Brain microvascular endothelial cell (primary cell): Measurements from ENCODE around the gene ASIC3.

Experiments used
- DNase-seq: peaks from one replicate; pipeline ENCODE4 v3.0.0-alpha.2; 2020
- H3K27ac ChIP-seq: fragments of 250-450 bp; sonication (Bioruptor Pico); 2 replicates; pipeline ENCODE4 v1.5.1; 2020; ENCODE audit warnings: mild to moderate bottlenecking, moderate library complexity
- H3K27me3 ChIP-seq: fragments of 250-450 bp; sonication (Bioruptor Pico); replicated peaks from 2 replicates; pipeline ENCODE4 v1.5.1; 2020; ENCODE audit warnings: mild to moderate bottlenecking
- H3K36me3 ChIP-seq: fragments of 250-450 bp; sonication (Bioruptor Pico); replicated peaks from 2 replicates; pipeline ENCODE4 v1.5.1; 2020; ENCODE audit warnings: mild to moderate bottlenecking
- H3K4me3 ChIP-seq: 2 replicates; pipeline ENCODE4 v1.5.1; 2011; ENCODE audit warnings: low read depth, mild to moderate bottlenecking, control low read depth, low read length, moderate library complexity
- in situ Hi-C: cut with HindIII; loops from 2 replicates; pipeline ENCODE4 v1.10.0; 2017; ENCODE audit warnings: low sequenced_read_pairs, low pct_ligation_motif_present
- TF ChIP-seq, protein P1 (sequence below): IDR thresholded peaks from 2 replicates; pipeline ENCODE4 v1.5.1; 2011; ENCODE audit warnings: low read depth, mild to moderate bottlenecking, moderate library complexity, low read length, control low read depth, inconsistent platforms; ENCODE audit errors: missing control alignments

ASIC3 gene

DNA sequence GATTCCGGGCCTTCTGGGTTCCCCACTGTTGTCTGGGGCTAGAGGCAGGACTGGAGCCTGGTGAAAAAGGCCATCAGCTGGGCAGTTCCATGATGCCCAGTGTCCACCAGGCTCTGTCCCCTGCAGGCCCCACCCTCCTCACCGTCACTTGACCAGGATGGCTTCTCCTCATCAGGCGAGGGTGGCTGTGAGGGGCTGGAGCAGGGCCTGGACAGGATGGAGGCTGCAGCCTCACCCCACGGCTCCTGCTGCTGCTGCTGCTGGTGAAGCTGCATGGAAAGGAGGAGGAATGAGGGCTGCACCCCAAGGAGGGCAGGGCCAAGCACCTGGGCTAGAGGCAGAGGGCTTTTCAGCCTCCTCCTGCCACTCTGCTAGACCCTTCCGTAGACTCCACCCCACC lies 32.4 kb upstream of the ASIC3 start:
- DNase-seq, result no peak
- no peaks in the 10 kb centered on the region for H3K36me3 ChIP-seq
- in situ Hi-C loops, result no loop called here
- TF ChIP-seq, protein P1, sequence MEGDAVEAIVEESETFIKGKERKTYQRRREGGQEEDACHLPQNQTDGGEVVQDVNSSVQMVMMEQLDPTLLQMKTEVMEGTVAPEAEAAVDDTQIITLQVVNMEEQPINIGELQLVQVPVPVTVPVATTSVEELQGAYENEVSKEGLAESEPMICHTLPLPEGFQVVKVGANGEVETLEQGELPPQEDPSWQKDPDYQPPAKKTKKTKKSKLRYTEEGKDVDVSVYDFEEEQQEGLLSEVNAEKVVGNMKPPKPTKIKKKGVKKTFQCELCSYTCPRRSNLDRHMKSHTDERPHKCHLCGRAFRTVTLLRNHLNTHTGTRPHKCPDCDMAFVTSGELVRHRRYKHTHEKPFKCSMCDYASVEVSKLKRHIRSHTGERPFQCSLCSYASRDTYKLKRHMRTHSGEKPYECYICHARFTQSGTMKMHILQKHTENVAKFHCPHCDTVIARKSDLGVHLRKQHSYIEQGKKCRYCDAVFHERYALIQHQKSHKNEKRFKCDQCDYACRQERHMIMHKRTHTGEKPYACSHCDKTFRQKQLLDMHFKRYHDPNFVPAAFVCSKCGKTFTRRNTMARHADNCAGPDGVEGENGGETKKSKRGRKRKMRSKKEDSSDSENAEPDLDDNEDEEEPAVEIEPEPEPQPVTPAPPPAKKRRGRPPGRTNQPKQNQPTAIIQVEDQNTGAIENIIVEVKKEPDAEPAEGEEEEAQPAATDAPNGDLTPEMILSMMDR, result no peak
- H3K27ac ChIP-seq, result no peak overlapping the region
- peaks cover 33% of the 10 kb centered on the region for H3K27me3 ChIP-seq
- H3K4me3 ChIP-seq, result no peak overlapping the region

DNA sequence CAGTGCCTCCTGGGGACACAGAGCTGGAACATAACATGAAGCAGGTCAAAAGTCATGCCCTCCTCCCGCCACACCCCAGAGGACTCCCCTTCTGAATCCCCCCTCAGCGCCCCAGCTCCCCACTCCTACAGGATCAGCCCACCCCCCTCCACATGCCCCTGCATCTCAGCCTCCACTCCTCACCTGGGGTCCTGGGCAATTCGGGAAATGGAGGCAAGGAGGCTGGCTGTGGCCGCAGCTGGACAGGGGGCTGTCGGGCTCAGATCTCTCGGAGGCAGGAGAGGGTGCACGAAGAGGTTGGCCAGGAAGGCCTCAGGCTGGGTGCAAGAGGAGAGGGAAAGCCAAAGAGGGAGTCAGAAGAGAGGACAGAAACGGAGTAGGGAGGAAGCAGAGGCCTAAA lies 31.8 kb upstream of the ASIC3 start:
- Histone ChIP-seq H3K36me3 (no peaks in the 10 kb centered on the region), H3K27me3 (peaks cover 33% of the 10 kb centered on the region), H3K4me3 (no peak overlapping the region), H3K27ac (no peak overlapping the region)
- in situ Hi-C loops, result no loop called here
- TF ChIP-seq, protein P1, result no peak
- DNase-seq, result no peak

DNA sequence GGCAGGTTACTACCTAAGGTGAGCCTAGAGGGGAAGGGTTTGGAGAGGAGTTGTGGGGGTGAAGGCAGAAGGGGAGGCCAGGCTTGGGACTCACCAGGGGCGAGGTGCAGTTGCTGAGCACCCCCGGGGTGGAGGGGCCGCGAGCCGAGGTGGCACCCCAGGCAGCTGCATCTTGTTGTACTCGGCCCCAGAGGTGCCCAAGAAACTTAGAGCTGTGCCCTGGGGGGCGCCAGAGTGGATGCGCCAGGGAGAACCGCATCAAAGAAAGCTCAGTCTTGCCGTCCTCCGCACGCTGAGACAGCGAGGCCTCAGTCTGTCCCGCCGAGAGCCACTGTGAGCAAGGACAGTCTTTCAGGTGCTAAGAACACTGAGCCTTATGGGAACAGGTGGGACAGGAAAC lies 31.4 kb upstream of the ASIC3 start:
- H3K27me3 ChIP-seq, result peaks cover 33% of the 10 kb centered on the region
- H3K4me3 ChIP-seq, result no peak overlapping the region
- TF ChIP-seq, protein P1, result no peak
- in situ Hi-C loops, result no loop called here
- DNase-seq, result no peak
- no peaks in the 10 kb centered on the region for H3K36me3 ChIP-seq
- no peak overlapping the region for H3K27ac ChIP-seq

DNA sequence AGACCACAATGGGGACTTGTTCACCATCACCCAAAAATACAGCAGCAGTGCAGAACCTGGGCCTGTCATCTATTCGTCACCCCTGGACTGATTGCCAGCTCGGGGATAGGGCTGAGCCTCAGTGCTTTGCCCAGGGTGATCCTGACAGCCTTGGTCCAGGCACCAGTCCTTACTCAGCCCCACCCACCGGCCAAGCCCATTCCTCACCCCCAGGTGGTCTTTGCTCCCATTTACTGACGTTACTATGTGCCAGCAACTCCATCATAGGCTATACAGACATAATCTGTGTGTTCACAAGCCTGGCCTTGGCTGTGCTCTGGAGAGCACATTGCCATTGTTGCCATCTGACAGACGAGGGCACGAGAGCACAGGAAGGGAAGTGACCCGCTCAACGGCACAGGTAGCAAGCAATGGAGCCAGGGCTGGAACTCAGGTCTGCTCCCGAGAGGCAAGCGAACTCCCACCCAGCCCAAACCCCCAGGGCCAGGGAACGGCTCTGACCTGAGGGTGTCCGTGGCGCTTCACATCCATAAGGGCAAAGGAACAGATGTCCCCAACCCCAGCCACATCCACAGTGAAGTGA lies 30.9 kb upstream of the ASIC3 start:
- Histone ChIP-seq H3K27ac (no peak overlapping the region), H3K4me3 (no peak overlapping the region), H3K36me3 (no peaks in the 10 kb centered on the region), H3K27me3 (peaks cover 31% of the 10 kb centered on the region)
- no peak for DNase-seq
- in situ Hi-C loops, result no loop called here
- TF ChIP-seq, protein P1, result no peak

DNA sequence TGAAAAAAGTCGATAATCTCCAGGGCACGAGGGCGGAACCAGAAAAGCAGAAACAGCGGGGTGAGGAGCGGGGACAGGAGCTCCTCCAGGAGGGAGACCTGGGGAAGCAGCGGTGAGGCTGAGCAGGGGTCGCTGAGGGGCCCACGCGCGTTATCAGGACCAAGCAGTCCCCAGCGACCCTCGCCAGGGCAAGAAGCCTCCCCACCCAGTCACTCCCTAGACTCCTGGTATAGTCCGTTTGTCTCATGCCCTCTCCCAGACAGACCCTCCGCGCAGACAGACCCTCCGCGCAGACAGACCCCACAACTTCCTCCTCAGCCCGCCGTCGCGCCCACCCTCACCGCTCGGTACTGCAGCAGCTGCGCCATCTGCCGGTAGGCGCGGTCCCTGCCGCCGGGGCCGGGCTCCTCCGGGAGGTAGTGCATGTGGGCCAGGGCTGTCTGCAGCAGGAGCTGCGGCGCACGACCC lies 30.3 kb upstream of the ASIC3 start:
- peak; percentile 35 for DNase-seq
- Histone ChIP-seq H3K27me3 (peaks cover 29% of the 10 kb centered on the region), H3K36me3 (no peaks in the 10 kb centered on the region), H3K27ac (no peak overlapping the region), H3K4me3 (no peak overlapping the region)
- in situ Hi-C loops, result no loop called here
- TF ChIP-seq, protein P1, result peak; percentile 93

DNA sequence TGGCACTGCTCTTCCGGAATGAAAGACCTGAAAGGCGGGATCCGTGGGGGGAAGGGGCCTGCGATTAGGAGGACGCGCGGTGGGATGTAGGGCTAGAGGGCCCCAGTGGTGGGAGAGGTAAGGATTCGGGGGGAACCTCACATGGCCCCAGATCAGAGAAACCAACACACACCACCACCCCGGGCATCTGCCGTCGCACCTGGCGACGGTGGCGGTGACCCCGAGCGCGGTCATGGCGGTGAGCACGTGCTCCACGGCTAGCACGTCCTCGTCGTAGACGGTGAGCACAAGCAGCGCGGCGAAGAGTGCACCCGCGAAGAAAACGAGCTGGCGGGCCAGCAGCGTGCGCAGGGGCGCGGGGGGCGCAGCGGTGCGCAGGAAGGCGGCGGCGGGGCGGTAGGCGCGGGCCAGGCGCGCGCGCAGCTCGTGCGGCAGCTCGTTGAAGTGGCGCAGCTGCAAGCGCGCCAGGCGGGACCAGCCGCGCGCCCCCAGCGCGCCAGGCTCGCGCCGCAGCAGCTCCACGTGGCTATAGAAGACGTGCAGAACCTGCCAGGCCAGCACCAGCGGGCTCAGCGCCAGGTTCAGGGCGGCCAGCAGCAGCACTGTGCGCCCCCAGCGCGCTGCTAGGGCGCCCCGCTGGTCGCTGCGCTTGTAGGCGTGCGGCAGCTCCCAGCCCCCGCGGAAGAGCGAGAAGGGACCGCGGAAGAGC lies 29.8 kb upstream of the ASIC3 start:
- Histone ChIP-seq H3K27ac (no peak overlapping the region), H3K36me3 (no peaks in the 10 kb centered on the region), H3K4me3 (peak overlapping the region; percentile 15), H3K27me3 (peaks cover 27% of the 10 kb centered on the region)
- TF ChIP-seq, protein P1, result no peak
- DNase-seq, result no peak
- in situ Hi-C loops, result no loop called here
